Stimulated activated CD4-positive, alpha-beta T cell treated with anti-CD3 and anti-CD28 coated beads, Interleukin-1b, Interleukin-23, amount 100 ng/mL, for 4 hours (primary cell): Measurements from ENCODE around the gene WASHC4.

Experiments
- DNase-seq, 2 donors: peaks; one replicate each; pipeline ENCODE4 v3.0.0-alpha.2; 2020; ENCODE audit warnings: low read depth in 2 of 2

Gene WASHC4

GRCh38 chr12:105209091-105209490 is 101.6 kb downstream of the WASHC4 start:
- DNase-seq: no peak

GRCh38 chr12:105212438-105212837 is 104.9 kb downstream of the WASHC4 start:
- DNase-seq: no peak

GRCh38 chr12:105214148-105214547 is 106.6 kb downstream of the WASHC4 start:
- DNase-seq: no peak

GRCh38 chr12:105214670-105215375 is 107.3 kb downstream of the WASHC4 start:
- no peak for DNase-seq

- DNase-seq: no peak
Measured at GRCh38 chr12:105218434-105218833, 110.9 kb downstream of the WASHC4 start.
